GM21786 (cell line): Measurements from ENCODE around the gene USP30.
"Not testable (repeated sequence)": the region's sequence is repeated elsewhere in the genome, so short reads cannot be mapped to it uniquely, and the experiment has no call there.

Source experiments
- ATAC-seq: cut with Tn5 transposase; IDR thresholded peaks from one replicate; pipeline ENCODE4 v1.9.1; 2021; ENCODE audit not compliant: unreplicated experiment

The USP30 gene

GRCh38 chr12:109049794-109050193 lies 2.6 kb upstream of the USP30 start:
- not testable (repeated sequence) for ATAC-seq

DNA sequence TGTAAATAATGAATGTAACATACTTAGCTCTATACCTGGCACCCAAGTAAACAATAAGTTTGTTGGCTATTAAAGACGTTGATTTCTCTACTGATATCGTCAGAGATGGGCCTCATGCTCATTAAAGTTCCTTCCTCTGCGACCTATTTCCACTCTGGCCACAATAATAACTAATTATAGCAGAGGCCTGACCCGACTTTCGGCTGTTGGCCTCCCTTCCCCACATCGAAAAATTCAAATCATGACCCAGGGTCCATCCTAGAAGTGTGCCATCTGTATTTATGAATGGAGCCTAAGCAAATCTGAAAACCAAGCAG lies 321 bp upstream of the USP30 start:
- peak; percentile 8 for ATAC-seq

- peak; percentile 50 for ATAC-seq
Observed at GRCh38 chr12:109053382-109054123, 1.2 kb downstream of the USP30 start.

DNA sequence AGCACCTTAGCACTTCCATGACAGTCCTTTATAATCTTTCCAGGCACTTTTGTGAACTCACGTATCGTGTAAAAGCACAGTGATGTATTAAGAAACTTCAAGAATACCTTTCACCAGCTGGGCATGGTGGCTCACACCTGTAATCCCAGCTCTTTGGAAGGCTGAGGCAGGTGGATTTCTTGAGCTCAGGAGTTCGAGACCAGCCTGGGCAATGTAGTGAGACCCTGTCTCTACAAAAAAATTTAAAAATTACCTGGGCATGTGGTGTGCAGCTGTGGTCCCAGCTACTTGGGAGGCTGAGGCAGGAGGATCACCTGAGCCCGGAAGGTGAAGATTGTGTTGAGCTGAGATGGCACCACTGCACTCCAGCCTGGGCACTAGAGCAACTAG lies 1.7 kb downstream of the USP30 start:
- ATAC-seq: not testable (repeated sequence)

DNA sequence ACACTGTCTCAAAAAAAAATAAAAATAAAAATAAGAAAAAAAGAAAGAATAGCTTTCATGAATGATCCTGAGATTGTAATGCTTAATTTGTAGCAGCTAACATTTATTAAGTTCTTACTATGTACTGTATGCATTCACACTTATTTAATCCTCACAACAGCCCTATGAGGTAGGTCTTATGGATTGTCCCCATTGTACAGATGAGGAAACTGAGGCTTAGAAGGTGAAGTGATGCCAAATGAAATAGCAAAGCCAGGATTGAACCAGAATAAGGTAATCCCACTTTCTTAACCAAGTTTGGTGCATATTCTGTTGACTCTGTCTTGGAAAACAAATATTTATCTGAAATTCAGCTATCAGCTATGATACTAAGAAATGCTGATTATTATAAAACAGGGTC lies 2.1 kb downstream of the USP30 start:
- no peak for ATAC-seq

GRCh38 chr12:109056891-109057290 lies 4.5 kb downstream of the USP30 start:
- no peak for ATAC-seq

DNA sequence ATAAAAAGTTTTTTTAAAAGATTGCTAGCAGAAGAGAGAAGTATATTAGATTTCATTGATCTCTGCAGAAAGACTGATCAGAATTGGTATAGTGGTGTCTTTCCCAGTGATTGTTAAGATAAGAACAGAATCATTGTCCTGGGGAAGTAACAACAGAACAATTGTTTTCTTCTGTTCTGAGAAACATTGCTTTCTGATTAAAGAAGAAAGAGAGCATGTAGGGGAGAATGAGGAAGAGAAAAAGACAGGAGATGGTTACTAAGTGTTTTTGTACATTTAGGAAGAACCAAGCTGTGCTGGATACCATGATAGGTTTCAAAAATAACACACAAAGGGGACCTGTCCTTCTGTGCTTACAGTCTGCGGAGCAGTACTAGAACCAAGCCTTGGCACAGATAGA lies 5.0 kb downstream of the USP30 start:
- no peak for ATAC-seq

DNA sequence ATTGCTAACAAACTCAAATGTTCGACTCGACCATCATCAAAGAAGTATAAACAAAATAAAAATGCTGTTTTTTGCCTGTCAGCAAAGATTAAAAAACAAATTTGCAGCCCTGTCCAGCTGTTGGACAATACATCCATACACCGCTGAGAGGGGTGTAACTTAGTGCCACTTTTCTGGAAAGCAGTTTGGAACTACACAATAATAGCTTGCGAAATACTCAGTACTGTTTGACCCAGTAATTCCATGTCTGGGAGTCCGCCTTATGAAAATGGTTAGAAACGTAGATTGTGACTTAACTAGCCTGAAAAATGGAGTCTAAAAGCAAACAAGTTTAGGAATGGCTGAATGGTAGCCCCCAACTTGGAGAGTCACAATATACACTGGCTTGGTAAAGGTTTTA lies 6.4 kb downstream of the USP30 start:
- ATAC-seq: no peak

DNA sequence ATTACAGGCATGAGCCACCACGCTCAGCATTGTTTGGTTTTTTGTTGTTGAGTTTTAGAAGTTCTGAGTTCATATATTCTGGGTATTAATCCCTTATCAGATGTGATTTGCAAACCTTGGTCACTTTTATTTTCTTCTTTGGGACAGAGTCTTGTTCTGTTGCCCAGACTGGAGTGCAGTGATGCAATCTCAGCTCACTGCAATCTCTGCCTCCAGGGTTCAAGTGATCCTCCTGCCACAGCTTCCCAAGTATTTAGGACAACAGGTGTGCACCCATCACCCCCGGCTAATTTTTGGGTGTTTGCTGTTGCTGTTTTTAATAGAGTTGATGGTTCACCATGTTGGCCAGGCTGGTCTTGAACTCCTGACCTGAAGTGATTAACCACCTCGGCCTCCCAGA lies 11.8 kb downstream of the USP30 start:
- no peak for ATAC-seq

DNA sequence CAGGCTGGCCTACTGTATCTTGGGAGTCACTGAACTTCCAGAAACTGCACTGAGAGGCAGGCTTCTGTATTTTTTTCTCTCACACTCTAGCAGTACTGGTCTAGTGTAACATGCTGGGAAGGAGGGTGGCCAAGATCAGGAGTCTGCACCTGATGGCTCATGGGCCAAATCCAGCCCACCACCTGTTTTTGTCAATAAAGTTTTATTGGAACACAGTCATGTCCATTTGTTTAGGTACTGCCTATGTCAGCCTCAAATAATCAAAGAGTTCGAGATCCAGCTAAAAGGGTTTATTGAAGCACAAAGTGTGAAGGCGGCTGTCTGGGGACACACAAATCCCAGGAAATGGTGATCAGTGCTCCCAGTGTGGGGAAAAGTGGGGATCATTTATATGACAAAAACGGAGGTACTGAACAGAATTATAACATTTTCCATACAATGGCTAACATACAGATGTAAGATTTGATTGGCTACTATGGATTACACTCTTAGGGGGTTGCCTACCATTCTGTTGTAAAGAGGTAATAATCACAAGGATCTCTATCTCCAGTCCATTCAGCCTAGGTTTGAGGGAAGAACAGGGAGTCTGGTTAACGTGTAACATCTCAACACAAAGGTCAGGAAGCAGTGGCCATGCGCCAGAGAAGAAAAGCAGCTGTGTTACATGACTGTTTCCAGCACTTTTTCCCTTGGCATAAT lies 12.9 kb downstream of the USP30 start:
- no peak for ATAC-seq

- no peak for ATAC-seq
Observed at GRCh38 chr12:109065853-109066193, 13.4 kb downstream of the USP30 start.

GRCh38 chr12:109069307-109070271 lies 17.2 kb downstream of the USP30 start:
- no peak for ATAC-seq

DNA sequence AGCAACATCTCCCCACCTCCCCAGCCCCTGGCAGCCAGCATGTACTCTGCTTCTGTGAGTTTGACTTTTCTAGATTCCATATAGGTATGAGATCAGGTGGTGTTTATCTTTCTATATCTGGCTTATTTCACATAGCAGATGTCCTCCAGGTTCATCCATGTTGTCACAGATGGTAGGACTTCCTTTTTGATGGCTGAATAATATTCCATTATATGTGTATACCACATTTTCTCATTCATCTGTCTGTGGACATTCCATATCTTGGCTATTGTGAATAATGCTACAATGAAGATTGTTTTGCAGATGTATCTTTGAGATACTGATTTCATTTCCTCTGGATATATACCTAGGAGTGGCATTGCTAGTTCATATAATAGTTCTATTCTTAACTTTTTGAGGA lies 22.5 kb downstream of the USP30 start:
- no peak for ATAC-seq

DNA sequence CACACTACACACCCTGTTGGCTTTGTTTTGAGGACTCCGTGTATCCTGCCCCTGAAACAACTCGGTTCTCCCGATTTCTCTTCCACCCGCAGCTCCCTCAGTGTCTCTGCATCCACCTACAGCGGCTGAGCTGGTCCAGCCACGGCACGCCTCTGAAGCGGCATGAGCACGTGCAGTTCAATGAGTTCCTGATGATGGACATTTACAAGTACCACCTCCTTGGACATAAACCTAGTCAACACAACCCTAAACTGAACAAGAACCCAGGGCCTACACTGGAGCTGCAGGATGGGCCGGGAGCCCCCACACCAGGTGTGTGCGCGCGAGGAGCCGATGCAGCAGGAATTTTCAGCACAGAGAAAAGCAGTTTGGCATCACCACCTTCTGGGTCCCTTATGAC lies 30.4 kb downstream of the USP30 start:
- ATAC-seq: no peak

DNA sequence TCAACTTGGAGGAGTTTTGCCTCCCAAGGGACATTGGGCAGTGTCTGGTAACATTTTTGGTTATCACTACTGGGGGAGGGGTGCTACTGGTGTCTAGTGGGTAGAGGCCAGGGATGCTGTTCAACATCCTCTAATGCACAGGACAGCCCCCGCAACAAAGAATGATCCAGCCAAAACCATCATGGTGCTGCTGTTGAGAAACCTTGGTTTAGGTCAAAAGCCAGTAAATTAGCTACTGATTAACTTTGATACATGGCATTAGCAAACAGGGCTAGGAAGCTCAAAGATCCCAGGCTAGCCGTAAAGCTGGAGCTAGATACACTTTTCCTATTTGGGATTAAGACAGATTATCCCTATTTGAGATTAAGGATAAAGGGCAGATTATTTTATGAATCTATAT lies 32.0 kb downstream of the USP30 start:
- no peak for ATAC-seq

DNA sequence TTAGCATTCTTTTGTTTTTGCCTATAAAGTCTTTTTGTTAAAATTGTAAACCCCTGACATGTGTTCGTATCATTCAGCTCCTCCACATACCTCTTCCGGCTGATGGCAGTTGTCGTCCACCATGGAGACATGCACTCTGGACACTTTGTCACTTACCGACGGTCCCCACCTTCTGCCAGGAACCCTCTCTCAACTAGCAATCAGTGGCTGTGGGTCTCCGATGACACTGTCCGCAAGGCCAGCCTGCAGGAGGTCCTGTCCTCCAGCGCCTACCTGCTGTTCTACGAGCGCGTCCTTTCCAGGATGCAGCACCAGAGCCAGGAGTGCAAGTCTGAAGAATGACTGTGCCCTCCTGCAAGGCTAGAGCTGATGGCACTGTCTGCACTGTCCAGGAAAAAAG lies 33.2 kb downstream of the USP30 start:
- ATAC-seq: no peak

- no peak for ATAC-seq
Observed at GRCh38 chr12:109087250-109087649, 34.9 kb downstream of the USP30 start.

DNA sequence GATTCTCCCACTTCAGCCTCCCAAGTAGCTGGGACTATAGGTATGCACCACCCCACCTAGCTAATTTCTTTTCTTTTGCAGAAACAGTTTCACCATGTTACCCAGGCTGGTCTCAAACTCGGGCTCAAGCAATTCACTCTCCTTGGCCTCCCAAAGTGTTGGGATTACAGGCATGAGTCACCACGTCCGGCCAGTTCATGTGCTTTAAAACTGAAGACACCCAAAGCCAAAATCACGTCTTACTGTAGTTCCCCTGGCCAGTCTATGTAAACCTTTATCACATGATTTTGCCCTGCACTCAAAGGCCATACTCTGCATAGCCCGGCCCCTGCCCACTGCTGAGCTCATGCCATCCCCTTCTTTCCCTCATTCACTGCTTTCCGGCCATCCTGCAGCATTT lies 36.4 kb downstream of the USP30 start:
- ATAC-seq: no peak

GRCh38 chr12:109089683-109090082 lies 37.3 kb downstream of the USP30 start:
- no peak for ATAC-seq

- ATAC-seq: no peak
Observed at GRCh38 chr12:109092497-109093021, 40.2 kb downstream of the USP30 start.

GRCh38 chr12:109093022-109093918 lies 40.9 kb downstream of the USP30 start, which contains the start of gene ALKBH2:
TSS of gene ALKBH2 (minus strand) at chr12:109093472. CDS start at chr12:109092786, 686 bp downstream.
- peak; percentile 66 for ATAC-seq
